Psoas muscle (tissue), 8 donors: ENCODE data around the gene GRB7. TPM values are rescaled to one million over a fixed set of nuclear protein-coding genes. Genes with fewer than 3 reads are reported as not detected.
"Not testable (repeated sequence)": the region's sequence is repeated elsewhere in the genome, so short reads cannot be mapped to it uniquely, and the experiment has no call there.

ENCODE experiments used
- ATAC-seq, 4 donors: fragments of 200-7000 bp; cut with Tn5 transposase; one replicate each; pipeline ENCODE4 v1.9.1; 2020; ENCODE audit warnings: moderate library complexity in 3 of 4, mild to moderate bottlenecking in 2 of 4
- DNase-seq, 2 donors: peaks; one replicate each; pipeline ENCODE4 v3.0.0-alpha.2; 2020
- H3K27ac ChIP-seq: fragments of 200-600 bp; one replicate; pipeline ENCODE4 v1.8.0; 2022
- H3K27me3 ChIP-seq, 3 donors: fragments of 200-600 bp in 1 of 3; one replicate each; pipeline versions ENCODE4 v1.6.1 to v1.8.0; 2013 to 2022; ENCODE audit warnings: low read length in 2 of 3, mild to moderate bottlenecking in 2 of 3, moderate library complexity in 1 of 3; ENCODE audit not compliant: insufficient read depth in 3 of 3
- H3K36me3 ChIP-seq, 2 donors: fragments of 200-600 bp in 1 of 2; one replicate each; pipeline versions ENCODE4 v1.6.1 to v1.8.0; 2013 to 2022; ENCODE audit warnings: low read depth in 1 of 2, mild to moderate bottlenecking in 1 of 2, moderate library complexity in 1 of 2; ENCODE audit not compliant: insufficient read depth in 1 of 2
- H3K4me1 ChIP-seq: fragments of 200-600 bp; one replicate; pipeline ENCODE4 v1.8.0; 2022
- H3K4me3 ChIP-seq: fragments of 200-600 bp; one replicate; pipeline ENCODE4 v1.8.0; 2022; ENCODE audit warnings: mild to moderate bottlenecking
- H3K9me3 ChIP-seq: fragments of 200-600 bp; one replicate; pipeline ENCODE4 v1.8.0; 2022
- CTCF ChIP-seq: fragments of 200-600 bp; IDR thresholded peaks from one replicate; pipeline ENCODE4 v1.8.0; 2022; ENCODE audit warnings: antibody characterized with exemption
- WGBS, 3 donors: extraction: QIAGEN DNeasy Blood & Tissue Kit; methylation state at CpG; one replicate each; pipeline versions ENCODE4 v1.1.6 to v1.1.7; 2013; 5-methylcytosine and 5-hydroxymethylcytosine counted together
- intact Hi-C, 2 donors: fragments of 100-400 bp; cut with DNase I; formaldehyde crosslinking; loops; one replicate each; pipeline versions ENCODE4 v1.11.0 to v1.14.2; 2022
- polyA plus RNA-seq, 3 donors: library from polyadenylated mRNA; stranded (reverse); fragments of 200-250 nt; gene quantifications; one replicate each; pipeline ENCODE4 v1.2.3, GENCODE V29; 2013
- total RNA-seq, 4 donors: library from RNA; stranded (reverse); fragmentation: NEBNext Ultra II Directional in 2 of 4; extraction: Animal tissue kit (Norgen Biotek cat#: 25700) in 2 of 4; gene quantifications; one replicate each; pipeline versions ENCODE4 v1.2.1 to v1.2.4, GENCODE V29; 2021 to 2023
- donor health status: healthy with polysubstance abuse.
- donor health status: DM: no; HTN: no; CAD: no; lungs with moderate emphysema.
- donor health status: Bipolar disorder and iron deficiency.
- donor health status: healthy.
- donor health status: DM: yes; HTN: yes; CAD: no.
- donor health status: DM: no; HTN: no; CAD: no.
- donor health status: DM: no; HTN: no; CAD: no.
- donor health status: DM: yes; HTN: yes; CAD: no.

Gene GRB7
- total and polyA plus RNA-seq, 7 donors, result 0.06 to 0.69 TPM; not detected in 5

DNA sequence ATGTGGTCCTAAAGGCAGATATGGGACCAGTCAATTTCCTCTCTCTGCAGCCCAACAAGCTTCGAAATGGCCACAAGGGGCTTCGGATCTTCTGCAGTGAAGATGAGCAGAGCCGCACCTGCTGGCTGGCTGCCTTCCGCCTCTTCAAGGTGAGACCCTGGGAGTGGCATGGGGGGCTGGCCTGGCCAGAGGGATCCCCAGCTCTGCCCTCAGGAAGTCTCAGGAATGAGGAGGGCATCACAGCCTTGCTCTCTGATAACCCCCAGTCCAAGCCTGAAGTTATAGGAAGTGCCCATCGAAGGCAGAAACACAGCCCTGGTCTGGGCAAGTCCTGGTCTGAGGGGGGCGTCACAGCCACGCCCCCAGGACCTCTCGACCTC lies 7.1 kb downstream of the GRB7 start:
- no peak overlapping the region for H3K4me3 ChIP-seq
- intact Hi-C loops, result no loop called here
- H3K27me3 ChIP-seq, result peaks cover 2 to 21% (median 15%) of the 10 kb centered on the region in 3 donors
- no peaks in the 10 kb centered on the region for H3K36me3 ChIP-seq
- H3K9me3 ChIP-seq, result no peaks in the 10 kb centered on the region
- 73 to 79% (median 74%) methylated on average over 8 of the region's 8 CpGs for WGBS, 3 donors
- H3K4me1 ChIP-seq, result no peaks in the 10 kb centered on the region
- H3K27ac ChIP-seq, result no peak overlapping the region
- peak in 1 of 2 donors; percentile 42 for DNase-seq
- no peak for TF ChIP-seq CTCF
- ATAC-seq, result no peak

GRCh38 chr17:39745335-39746144 lies 7.8 kb downstream of the GRB7 start:
- Histone ChIP-seq H3K4me3 (no peak overlapping the region), H3K4me1 (no peaks in the 10 kb centered on the region), H3K27ac (no peak overlapping the region), H3K36me3 (no peaks in the 10 kb centered on the region), H3K9me3 (no peaks in the 10 kb centered on the region), H3K27me3 (peaks cover 2 to 14% (median 13%) of the 10 kb centered on the region in 3 donors)
- no peak for ATAC-seq
- DNase-seq, result peak in 1 of 2 donors; percentile 52
- intact Hi-C loops, result no loop called here
- no peak for TF ChIP-seq CTCF
- 90 to 91% (median 90%) methylated on average over 22 to 23 of the region's 23 CpGs for WGBS, 3 donors

DNA sequence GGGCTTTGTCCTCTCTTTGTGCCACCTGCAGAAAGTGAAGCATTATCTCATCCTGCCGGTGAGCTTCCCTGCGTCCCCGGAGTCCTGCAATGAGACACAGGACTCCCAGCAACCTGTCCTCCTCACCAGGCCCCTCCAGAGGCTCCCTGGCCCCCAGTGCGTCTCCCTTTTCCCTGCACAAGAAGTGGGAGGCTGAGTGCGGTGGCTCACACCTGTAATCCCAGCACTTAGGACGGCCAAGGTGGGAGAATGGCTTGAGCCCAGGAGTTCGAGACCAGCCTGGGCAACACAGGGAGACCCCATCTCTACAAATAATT lies 8.4 kb downstream of the GRB7 start:
- H3K27ac ChIP-seq, result no peak overlapping the region
- H3K36me3 ChIP-seq, result no peaks in the 10 kb centered on the region
- no peak for TF ChIP-seq CTCF
- peaks cover 2 to 9% (median 9%) of the 10 kb centered on the region in 3 donors for H3K27me3 ChIP-seq
- DNase-seq (peak in 1 of 2 donors; percentile 32), ATAC-seq (no peak)
- H3K9me3 ChIP-seq, result no peaks in the 10 kb centered on the region
- no peak overlapping the region for H3K4me3 ChIP-seq
- intact Hi-C loops, result no loop called here
- 90 to 94% (median 92%) methylated on average over 7 of the region's 7 CpGs for WGBS, 3 donors
- no peaks in the 10 kb centered on the region for H3K4me1 ChIP-seq

- ATAC-seq (no peak), DNase-seq (no peak)
- no peak overlapping the region for H3K27ac ChIP-seq
- WGBS, 3 donors, result 91 to 96% (median 95%) methylated on average over 4 of the region's 4 CpGs
- no peaks in the 10 kb centered on the region for H3K36me3 ChIP-seq
- intact Hi-C loops, result no loop called here
- no peak for TF ChIP-seq CTCF
- no peaks in the 10 kb centered on the region for H3K4me1 ChIP-seq
- no peaks in the 10 kb centered on the region for H3K9me3 ChIP-seq
- no peak overlapping the region for H3K4me3 ChIP-seq
- H3K27me3 ChIP-seq, result peaks cover 0 to 7% (median 0%) of the 10 kb centered on the region in 3 donors
These were observed 10.0 kb downstream of the GRB7 start for GRCh38 chr17:39747745-39748144.

- ATAC-seq, H3K9me3 ChIP-seq, H3K36me3 ChIP-seq, H3K27ac ChIP-seq, H3K4me3 ChIP-seq, intact Hi-C loops, H3K27me3 ChIP-seq, H3K4me1 ChIP-seq, DNase-seq: not testable (repeated sequence)
- 89 to 94% (median 90%) methylated on average over 8 of the region's 8 CpGs for WGBS, 3 donors
These were observed 10.8 kb downstream of the GRB7 start for GRCh38 chr17:39748444-39749034.
